PFSK-1 (cell line): ENCODE results near the gene KIAA2012.

ENCODE experiments used
- POLR2AphosphoS5 ChIP-seq: IDR thresholded peaks from 2 replicates; pipeline ENCODE4 v1.6.1; 2012; ENCODE audit warnings: low read depth, mild to moderate bottlenecking, control low read depth, low read length, moderate library complexity
- SIN3A ChIP-seq: IDR thresholded peaks from 2 replicates; pipeline ENCODE4 v1.6.1; 2012; ENCODE audit warnings: mild to moderate bottlenecking, low read length, moderate library complexity, borderline replicate concordance; ENCODE audit not compliant: insufficient read depth
- TAF1 ChIP-seq: IDR thresholded peaks from 2 replicates; pipeline ENCODE4 v1.6.1; 2012; ENCODE audit warnings: low read length, control low read depth, borderline replicate concordance; ENCODE audit not compliant: insufficient read depth

DNA sequence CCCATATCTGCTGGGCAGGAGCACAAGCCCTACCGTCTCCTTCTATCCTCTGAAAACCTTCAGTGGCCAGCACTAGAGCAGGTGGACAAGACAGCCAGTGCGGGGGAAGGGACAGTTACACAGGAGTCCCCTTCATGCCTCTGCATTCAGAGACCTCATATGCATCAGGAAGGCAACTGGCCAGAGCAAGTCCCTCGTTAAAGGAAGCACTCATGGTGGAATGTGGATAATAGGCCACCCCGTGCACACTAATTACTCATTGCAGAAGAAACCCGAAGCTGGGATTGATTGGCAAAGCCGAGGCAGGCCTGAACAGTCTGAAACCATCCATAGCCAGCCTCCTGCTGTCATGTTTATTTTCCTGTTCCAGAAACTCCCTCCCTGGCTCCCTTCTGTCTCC lies 11.2 kb downstream of the KIAA2012 start:
- TF ChIP-seq TAF1: no peak
- no peak for TF ChIP-seq POLR2AphosphoS5
- no peak for TF ChIP-seq SIN3A
